Fibroblast of skin of back (primary cell): ENCODE measurements around the gene LRMDA.
"Not testable (repeated sequence)": the region's sequence is repeated elsewhere in the genome, so short reads cannot be mapped to it uniquely, and the experiment has no call there.

Source experiments
- DNase-seq: peaks from one replicate; pipeline ENCODE4 v3.0.0-alpha.2; 2013

The LRMDA gene

DNA sequence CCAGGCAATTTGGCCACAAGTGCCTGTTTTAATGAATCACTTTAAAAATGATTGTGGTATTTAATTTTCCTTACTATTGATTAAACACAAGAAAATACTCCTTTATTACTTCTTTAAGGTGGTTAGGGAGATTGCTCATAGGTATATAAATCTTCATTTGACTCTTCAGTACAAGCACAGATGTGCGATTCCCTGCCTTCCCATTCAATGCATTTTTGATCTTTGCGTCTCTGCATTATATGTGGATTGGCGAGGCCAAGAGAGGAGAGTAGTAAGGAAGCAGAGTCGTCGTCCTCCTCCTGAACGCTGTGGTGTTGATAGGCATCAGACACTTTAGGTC, 683.7 kb downstream of the LRMDA start:
- DNase-seq: no peak

GRCh38 chr10:76115471-76116155, 684.2 kb downstream of the LRMDA start:
- DNase-seq: peak; percentile 31

GRCh38 chr10:76116523-76116922, 685.1 kb downstream of the LRMDA start:
- DNase-seq: no peak

GRCh38 chr10:76117949-76118348, 686.5 kb downstream of the LRMDA start:
- DNase-seq: peak; percentile 86

DNA sequence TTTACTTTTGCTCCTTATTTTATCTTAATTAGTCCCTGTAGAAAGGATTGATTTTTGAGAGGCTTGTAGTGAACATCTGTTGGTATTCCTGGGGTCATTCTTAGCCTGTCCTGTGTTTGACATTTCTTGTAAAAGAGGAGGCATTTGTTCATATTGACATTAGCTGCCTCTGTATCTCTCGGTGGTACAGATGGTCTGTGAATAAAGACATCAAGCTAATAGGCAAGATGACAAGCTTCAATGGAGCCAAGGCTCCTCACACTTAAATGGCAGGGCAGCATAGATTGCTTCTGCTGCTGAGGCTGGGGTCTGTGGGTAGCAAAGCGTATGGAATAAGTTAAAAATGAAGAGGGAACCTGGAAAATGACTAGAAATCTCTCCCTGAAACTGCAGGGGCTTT, 687.6 kb downstream of the LRMDA start:
- DNase-seq: no peak

- DNase-seq: peak; percentile 96
Measured at GRCh38 chr10:76119515-76119914, 688.1 kb downstream of the LRMDA start.

DNA sequence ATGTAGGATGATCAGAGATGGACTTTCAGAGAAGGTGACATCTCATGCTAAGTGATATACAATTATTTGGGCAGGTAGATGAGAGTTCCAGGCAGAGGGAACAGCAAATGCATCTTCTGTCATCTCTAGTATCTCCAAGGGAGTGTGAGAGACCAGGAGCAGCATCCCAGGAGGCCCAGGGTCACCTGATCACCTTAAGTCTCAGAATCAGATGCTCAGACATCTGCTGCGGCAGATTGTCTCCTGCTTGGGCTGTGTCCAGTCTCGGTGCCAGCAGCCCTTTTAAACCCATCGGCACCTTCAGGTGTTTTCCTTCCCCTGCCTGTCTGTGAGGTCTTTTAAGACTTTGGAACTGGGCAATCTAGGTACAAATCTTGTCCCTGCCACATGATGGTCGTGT, 690.6 kb downstream of the LRMDA start:
- DNase-seq: no peak

GRCh38 chr10:76124280-76124679, 692.9 kb downstream of the LRMDA start:
- DNase-seq: no peak

DNA sequence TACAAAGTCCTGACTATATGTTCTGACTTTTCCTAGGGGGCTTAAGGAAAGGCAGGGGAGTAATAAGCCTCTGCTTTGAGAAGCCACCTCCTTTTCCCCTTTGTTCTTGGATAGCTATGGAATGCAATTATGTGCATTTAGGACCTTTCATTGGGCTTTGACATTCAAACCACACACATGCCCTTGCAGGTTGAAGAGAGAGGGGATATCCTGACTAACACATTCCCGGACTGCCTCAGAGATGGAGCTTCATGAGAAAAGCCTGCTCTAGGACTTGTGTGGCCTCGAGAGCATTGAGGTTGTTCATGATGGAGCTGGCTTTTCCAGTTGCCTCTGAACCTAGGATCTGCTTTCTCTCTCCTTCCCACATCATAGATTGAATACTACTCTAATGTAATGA, 694.5 kb downstream of the LRMDA start:
- DNase-seq: no peak

DNA sequence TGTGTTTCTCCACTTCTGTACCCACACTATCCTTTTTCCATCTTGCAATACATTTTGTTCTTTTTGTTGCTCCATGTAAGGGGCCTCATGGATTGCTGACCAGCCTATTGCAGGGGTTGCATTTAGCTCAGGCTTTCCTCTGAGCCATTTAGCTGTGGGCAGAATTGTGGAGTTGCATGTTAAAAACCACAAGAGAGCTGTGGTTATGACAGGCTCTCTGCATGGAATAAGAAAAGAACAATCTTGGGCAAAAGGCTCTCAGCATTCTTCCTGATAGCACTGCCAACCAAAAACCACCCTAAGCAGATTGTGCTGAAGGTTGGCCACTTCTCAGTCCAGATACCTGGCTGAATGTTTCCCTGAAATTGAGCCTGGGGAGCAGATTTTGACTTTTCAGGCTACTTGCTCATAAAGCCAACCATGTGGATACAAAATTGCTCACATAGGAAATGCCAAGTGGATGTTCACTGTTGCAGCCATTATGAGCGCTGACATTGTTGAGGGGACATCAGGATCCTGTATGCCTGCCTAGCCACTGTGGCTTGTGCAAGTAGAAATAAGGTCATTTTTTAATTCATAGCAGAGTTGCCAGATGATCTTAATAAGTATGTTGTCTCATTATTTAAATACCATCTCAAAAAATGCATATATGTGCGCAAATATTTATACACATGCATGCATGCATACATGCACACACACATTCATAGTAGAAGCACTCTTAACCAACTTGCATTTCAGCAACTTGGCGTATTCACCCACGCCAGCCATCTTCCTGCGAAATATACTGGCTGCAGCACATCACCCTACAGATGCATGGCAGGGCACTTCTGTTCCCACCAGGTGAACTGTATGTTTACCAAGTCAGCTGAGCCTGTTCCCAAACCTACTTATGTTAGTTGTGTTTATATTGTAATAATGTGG, 695.4 kb downstream of the LRMDA start:
- DNase-seq: peak; percentile 48

DNA sequence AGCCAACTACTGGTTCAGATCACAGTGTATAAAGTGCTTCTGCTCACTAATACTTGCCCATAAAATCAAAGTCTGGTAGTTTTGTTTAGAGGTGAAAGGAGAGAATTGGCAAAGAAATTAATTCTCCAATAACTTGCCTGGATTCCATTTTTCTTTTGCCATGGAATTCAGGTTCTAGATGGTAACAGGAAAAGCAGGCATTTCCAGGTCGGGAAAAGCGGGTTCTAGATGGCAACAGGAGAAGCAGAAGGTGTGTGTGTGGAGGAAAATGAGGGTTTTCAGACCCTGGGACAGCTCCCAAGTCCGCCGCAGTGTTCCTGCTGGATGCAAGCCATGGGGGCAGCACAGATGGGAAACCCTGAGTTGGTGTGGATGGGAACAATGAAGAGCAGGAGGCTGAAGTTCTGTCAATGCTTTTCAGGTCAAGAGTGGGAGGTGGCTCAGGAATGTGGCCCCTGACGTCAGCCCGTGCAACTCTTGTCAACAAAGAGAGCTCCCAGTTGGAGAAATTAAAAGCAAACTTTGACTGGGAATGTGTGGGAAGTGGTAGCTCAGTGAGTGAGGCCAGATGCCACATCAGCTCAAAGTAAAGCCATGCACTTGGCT, 696.7 kb downstream of the LRMDA start:
- DNase-seq: no peak

GRCh38 chr10:76129213-76129612, 697.8 kb downstream of the LRMDA start:
- no peak for DNase-seq

DNA sequence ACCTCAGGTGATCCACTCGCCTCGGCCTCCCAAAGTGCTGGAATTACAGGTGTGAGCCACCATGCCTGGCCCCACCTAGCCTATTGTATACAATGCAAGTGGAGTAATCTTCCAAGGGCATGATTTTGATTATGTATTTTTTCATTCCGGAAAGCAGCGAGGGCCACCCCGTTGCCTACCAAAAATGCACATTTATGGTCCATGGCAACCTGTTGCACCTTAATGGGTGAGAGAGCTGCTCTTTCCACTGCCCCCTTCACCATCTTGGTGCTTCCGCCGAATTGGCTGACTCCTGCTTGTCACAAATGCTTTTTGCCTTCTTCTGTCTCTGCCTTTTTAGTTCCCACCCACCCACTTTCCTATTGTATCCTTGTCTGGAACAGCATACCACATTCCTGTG, 699.5 kb downstream of the LRMDA start:
- no peak for DNase-seq

DNA sequence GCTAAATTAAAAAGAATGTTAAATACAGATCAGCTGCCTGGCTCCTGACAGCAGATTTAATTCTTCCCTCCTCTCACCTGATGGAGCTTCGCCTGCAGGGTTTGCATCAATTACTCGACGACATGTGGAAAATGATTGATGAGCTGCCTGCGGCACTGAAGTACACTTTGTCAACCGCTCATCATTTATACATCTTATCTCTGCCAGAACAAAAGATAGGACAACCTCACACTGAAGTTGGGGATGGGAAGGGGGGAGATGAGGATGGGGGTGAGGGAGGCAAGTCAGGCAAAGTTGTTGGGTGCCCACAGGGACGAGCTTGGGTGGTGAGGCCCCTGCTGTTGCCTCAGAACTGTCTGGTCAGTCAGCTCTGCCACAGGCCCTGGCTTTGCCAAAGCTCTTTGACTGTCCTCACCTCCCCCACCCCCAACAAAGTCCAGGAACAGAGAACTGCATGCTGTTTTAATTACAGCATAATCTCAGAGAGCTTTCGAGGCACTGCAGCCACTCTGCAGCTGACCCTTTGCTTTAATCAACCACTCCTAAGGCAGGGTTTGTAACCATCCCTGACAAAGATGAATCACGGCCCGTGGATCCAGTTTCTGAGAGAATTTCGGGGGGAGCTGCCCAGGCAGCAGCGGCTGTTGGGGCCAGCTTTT, 702.3 kb downstream of the LRMDA start:
- no peak for DNase-seq

DNA sequence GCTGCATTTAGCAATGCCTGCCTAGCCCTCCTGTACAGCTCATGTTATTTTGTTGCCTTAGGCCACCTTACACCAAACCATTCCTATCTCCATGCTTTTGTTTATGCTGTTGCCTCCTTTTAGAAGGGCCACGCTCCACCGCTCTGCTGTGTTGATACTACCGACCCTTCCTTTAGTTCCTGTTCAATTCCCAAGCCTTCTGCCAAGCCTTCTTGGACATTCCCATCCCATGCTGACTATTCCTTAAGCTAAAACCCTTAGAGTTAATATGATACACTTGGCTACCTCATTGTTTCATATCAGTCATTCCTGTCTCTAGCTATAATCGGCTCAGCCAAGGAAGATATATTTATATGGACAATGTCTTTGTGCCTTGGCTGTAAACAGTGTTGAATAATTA, 705.5 kb downstream of the LRMDA start:
- DNase-seq: no peak

DNA sequence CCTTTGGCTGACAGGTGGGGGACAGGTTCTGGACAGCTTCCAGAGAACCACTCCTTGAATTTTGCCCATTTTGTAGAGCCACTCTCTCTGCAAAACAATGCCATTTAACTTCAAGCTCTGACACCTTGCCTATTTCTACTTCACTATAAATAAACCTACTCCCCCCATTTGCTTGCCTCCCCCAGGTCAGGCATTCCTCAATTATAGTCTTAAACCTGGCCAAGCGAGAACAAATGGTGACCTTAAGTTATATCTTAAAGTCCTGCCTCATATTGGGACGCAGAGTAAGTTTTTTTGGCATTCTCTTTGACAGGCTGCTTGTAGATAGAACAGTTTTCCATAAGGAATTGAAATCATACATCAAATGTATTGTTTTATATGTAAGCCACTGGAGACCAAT, 706.9 kb downstream of the LRMDA start:
- no peak for DNase-seq

DNA sequence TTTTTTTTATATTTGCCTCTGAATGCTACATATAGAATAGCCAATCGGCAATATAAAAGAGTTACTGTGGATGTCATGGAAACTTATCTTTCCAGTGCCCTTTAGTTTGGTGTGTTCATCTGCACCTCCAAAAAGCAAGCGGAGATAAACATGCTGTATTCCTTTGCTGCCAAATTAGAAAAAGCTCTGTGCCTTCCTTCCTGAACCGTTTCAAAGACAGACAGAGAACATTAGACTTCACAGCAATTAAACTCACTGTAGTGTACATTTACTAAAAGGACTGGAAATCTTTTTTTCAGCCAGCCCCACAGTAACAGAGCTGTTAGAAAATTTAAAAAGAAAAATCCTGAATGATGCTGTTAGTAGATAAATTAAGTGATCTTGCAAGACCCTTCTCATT, 707.5 kb downstream of the LRMDA start:
- DNase-seq: no peak

- DNase-seq: no peak
Measured at GRCh38 chr10:76139431-76139830, 708.0 kb downstream of the LRMDA start.

DNA sequence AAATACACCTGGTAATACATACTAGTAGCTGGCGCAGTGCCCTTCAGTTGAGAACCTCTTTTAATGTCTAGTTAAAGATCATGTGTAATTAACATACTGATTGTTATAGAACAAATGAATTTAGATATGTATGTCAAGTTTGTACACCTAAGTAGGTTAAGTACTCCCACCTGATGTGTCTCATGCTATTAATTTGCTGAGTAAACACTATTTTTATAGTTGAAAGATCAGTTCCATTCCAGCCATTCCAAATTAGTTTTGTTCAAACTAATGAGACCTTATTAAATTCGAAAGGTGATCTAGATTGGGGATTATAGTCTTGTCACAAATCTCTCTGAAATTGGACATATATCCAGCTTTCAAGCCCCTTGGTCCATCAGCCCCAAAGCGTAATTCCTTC, 710.0 kb downstream of the LRMDA start:
- DNase-seq: no peak

- DNase-seq: not testable (repeated sequence)
Measured at GRCh38 chr10:76148217-76148616, 716.8 kb downstream of the LRMDA start.

GRCh38 chr10:76149182-76149581, 717.8 kb downstream of the LRMDA start:
- DNase-seq: peak; percentile 80

DNA sequence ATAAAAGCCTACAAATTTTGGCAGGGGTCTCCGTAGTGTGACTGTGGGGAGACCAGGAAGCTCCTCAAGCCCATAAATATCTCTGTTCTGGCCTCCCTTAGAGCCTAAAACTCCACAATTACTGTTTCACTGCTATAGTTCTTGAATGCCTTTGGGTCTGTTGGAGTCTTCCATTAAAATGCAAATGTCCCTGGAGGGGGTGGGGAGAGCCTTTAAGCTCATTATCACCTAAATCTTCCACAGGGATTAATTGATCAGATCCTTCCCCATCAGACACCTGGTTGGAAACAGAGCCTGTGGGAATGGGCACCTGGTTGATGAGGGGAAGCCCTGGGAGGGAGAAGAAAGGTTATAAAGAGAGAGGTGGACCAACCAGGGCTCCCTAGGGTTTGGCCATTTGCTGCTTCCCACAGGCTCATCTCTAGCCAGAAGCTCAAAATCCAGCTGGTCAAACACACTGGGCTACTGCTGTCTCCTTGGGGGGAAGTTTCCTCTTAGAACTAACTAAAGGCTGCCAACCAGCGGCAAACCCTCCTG, 718.2 kb downstream of the LRMDA start:
- no peak for DNase-seq
